Central memory CD8-positive, alpha-beta T cell (primary cell): ENCODE data around the gene CLEC9A.

Source experiments
- ATAC-seq: fragments of 150-1000 bp; cut with Tn5 transposase; replicated peaks from 2 replicates; pipeline ENCODE4 v1.10.0; 2022; ENCODE audit warnings: mild to moderate bottlenecking, moderate FRiP score, moderate number of reproducible peaks; ENCODE audit not compliant: poor library complexity, severe bottlenecking; ENCODE audit errors: extremely low read depth
- DNase-seq, 2 donors: peaks; one replicate each; pipeline ENCODE4 v3.0.0; 2021; ENCODE audit warnings: low spot score in 2 of 2
- H3K27ac Mint-ChIP-seq: one replicate; pipeline ENCODE4 v1.8.0; 2022; ENCODE audit warnings: low read depth, mild to moderate bottlenecking, moderate library complexity, mixed read lengths
- H3K27me3 Mint-ChIP-seq: one replicate; pipeline ENCODE4 v1.8.0; 2022; ENCODE audit warnings: mixed read lengths
- H3K36me3 Mint-ChIP-seq: one replicate; pipeline ENCODE4 v1.8.0; 2022; ENCODE audit warnings: mild to moderate bottlenecking, moderate library complexity, mixed read lengths; ENCODE audit not compliant: insufficient read depth
- H3K4me1 Mint-ChIP-seq: one replicate; pipeline ENCODE4 v1.8.0; 2022; ENCODE audit warnings: mixed read lengths
- H3K4me3 Mint-ChIP-seq: one replicate; pipeline ENCODE4 v1.8.0; 2022; ENCODE audit warnings: mild to moderate bottlenecking, moderate library complexity, mixed read lengths
- H3K9me3 Mint-ChIP-seq: one replicate; pipeline ENCODE4 v1.8.0; 2022; ENCODE audit warnings: mixed read lengths

Gene CLEC9A

DNA sequence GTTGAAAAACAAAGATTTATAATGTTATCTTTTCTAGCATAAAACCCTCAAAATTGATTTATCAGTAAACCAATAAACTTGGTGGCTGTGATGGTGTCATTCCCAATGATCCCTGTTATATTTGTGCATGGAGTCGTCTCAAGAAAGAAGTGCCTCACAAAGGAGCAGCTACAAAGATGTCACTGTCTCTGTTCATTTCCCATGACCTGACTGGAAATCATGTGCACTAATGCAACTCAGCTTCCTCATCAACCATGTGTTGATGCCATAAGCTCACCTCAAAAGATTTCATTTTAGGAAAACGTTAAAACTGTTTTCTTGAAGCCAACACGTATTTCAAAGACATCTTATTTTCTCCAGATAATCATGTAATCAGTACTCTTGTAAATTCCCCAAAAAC lies 39.5 kb downstream of the CLEC9A start:
- Mint-ChIP-seq H3K36me3 (no peaks in the 10 kb centered on the region), H3K9me3 (no peaks in the 10 kb centered on the region), H3K27ac (no peak overlapping the region), H3K27me3 (peaks cover 74% of the 10 kb centered on the region), H3K4me1 (no peaks in the 10 kb centered on the region), H3K4me3 (no peak overlapping the region)
- DNase-seq (no peak), ATAC-seq (no peak)

DNA sequence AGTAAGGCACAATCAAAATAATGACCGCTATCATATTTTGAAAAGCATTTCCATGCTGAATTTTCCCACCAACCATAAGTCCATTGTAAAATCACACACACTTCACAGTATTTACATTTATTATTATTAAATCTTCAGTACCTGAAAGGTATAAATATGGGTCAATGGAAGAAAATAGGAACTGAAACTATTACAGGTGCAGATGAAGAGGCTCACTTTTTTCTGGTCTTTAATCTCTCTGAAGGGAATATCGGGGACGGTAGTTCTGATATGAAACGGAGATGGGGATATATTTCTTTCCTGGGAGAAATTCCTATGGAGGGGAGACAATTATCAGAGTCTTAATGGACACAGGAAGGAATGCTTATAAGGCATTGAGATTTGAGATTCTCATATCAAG lies 39.9 kb downstream of the CLEC9A start:
- no peaks in the 10 kb centered on the region for H3K4me1 Mint-ChIP-seq
- ATAC-seq (no peak), DNase-seq (no peak)
- H3K27ac Mint-ChIP-seq: no peak overlapping the region
- H3K36me3 Mint-ChIP-seq: no peaks in the 10 kb centered on the region
- peaks cover 74% of the 10 kb centered on the region for H3K27me3 Mint-ChIP-seq
- H3K9me3 Mint-ChIP-seq: no peaks in the 10 kb centered on the region
- no peak overlapping the region for H3K4me3 Mint-ChIP-seq

DNA sequence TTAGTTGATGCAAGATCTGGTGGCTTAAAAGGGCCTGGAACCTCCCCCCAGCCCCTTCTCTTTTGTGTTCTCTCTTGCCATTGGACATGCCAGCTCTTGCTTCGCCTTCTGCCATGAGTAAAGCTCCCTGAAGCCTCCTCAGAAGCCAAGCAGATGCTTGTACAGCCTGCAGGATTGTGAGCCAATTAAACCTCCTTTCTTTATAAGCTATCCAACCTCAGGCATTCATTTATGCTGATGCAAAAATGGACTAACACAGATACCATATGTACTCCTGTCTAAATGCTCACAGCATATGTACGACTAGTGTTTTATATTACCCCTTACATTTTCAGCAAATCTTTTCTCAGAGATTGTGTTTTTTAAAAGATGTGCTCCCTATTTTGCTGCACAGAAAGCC lies 41.6 kb downstream of the CLEC9A start:
- Mint-ChIP-seq H3K27me3 (peaks cover 63% of the 10 kb centered on the region), H3K9me3 (no peaks in the 10 kb centered on the region), H3K4me1 (no peaks in the 10 kb centered on the region)

DNA sequence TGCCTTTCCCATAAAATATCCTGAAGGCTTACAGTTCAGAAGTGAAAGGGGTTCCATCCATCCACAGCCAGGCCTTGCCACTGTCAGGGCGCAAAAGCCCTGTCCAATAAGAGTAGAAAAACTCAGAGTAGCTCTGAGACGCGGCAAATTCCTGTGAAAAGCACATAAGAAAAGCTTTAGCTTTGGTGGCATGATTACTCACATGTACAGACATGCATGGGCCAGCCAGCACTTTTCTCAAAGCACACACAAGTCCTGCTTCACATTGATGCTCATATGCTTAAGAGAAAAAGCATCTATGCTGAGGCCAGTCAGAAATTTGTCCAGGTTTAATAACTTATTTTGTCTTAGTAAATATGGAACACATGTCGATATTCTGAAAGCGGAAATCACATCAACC lies 42.8 kb downstream of the CLEC9A start:
- Mint-ChIP-seq H3K27ac (no peak overlapping the region), H3K9me3 (no peaks in the 10 kb centered on the region), H3K27me3 (peaks cover 65% of the 10 kb centered on the region), H3K4me3 (no peak overlapping the region), H3K36me3 (no peaks in the 10 kb centered on the region), H3K4me1 (no peaks in the 10 kb centered on the region)
- DNase-seq (no peak), ATAC-seq (no peak)

More for the DNA sequence above, 41.6 kb downstream of the CLEC9A start:
- H3K36me3 Mint-ChIP-seq: no peaks in the 10 kb centered on the region
- DNase-seq (no peak), ATAC-seq (no peak)
- H3K4me3 Mint-ChIP-seq: no peak overlapping the region
- no peak overlapping the region for H3K27ac Mint-ChIP-seq

DNA sequence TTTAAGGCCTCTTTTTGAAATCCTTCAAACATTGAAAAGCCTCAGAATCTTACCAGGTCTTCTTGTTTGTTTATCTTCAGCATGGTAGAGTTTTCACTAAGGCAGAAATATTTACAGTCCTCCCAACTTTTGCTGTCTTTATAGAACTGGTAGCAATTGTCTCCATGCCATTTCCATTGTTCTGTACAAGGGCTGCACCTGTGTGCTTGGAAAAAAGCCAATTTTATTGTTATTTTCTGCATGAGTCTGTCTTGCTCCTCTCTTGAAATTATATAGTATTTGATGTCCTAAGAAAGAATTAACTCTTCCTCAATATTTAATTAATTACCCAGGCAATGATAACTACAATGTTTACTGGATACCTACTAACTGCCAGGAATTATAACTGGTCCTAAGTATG lies 45.0 kb downstream of the CLEC9A start:
- no peak overlapping the region for H3K27ac Mint-ChIP-seq
- ATAC-seq: no peak
- DNase-seq: no peak
- H3K4me3 Mint-ChIP-seq: no peak overlapping the region
- no peaks in the 10 kb centered on the region for H3K9me3 Mint-ChIP-seq
- peaks cover 63% of the 10 kb centered on the region for H3K27me3 Mint-ChIP-seq
- no peaks in the 10 kb centered on the region for H3K36me3 Mint-ChIP-seq
- no peaks in the 10 kb centered on the region for H3K4me1 Mint-ChIP-seq

DNA sequence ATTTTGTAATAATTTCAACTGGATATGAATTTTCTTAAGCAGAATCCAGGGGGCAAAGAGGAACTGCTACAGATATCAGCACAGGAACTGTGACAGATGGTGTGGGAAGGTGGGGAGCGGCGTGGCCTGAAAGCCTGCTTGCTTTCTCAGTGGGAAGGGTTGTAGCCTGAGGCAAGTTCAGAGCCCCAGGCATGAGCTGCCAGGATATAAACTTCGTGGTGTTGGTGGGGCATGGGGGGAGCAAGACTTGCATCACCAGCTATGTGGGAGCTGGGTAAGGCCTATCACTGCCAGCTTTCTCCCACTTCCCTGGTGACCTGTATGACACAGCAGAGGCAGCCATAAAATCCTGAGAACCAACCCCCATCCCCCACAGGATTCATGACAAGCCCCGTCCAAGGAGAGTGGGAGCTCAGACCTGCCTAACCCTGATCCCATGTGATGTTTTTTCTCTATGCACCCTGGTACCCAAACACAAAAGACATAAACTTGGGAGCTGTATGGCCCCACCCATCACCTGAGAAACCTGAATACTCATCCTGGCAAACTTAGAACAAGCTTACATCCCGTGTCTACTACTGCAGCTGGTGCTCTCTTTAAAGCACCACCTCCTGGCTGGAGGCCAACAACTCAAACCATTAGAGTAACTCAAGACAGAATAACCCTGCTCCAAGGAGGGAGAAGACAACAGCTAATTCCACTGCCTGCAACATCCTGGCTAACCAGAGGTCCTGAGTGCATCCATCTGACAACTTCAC lies 51.8 kb downstream of the CLEC9A start:
- Mint-ChIP-seq H3K9me3 (peaks cover 15% of the 10 kb centered on the region), H3K4me3 (no peak overlapping the region), H3K36me3 (no peaks in the 10 kb centered on the region), H3K27me3 (peaks cover 71% of the 10 kb centered on the region), H3K27ac (no peak overlapping the region), H3K4me1 (no peaks in the 10 kb centered on the region)
- no peak for DNase-seq
- ATAC-seq: no peak

DNA sequence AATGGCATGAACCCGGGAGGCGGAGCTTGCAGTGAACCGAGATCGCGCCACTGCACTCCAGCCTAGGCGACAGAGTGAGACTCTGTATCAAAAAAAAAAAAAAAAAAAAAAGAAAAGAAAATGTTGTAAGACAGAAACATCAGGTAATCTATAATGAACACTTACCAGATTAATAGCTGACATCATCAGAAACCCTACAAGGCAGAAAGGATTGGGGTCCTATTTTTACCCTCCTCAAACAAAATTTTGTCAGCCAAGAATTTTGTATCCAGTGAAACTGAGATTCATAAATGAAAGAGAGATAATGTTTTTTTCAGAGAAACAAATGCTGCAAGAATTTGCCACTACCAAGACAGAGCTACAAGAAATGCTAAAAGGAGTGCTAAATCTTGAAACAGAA lies 54.3 kb downstream of the CLEC9A start:
- Mint-ChIP-seq H3K9me3 (peaks cover 15% of the 10 kb centered on the region), H3K4me3 (no peak overlapping the region), H3K27ac (no peak overlapping the region), H3K36me3 (no peaks in the 10 kb centered on the region), H3K27me3 (peaks cover 60% of the 10 kb centered on the region), H3K4me1 (peaks cover under 1% of the 10 kb centered on the region)
- ATAC-seq (no peak), DNase-seq (no peak)

DNA sequence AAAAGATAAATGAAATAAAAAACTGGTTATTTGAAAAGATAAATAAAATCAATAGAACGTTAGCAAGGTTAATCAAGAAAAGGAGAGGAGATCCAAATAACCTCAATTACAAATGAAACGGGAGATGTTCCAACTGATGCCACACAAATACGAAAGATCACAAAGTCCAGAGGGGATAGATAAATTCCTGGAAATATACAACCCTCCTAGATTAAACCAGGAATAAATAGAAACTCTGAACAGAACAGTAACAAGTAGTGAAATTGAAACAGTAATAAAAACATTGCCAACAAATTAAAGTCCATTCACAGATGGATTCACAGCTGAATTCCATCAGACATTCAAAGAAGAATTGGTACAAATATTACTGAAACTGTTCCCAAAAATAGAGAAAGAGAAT lies 55.9 kb downstream of the CLEC9A start:
- Mint-ChIP-seq H3K36me3 (no peaks in the 10 kb centered on the region), H3K27me3 (peaks cover 49% of the 10 kb centered on the region)
- no peak for ATAC-seq

DNA sequence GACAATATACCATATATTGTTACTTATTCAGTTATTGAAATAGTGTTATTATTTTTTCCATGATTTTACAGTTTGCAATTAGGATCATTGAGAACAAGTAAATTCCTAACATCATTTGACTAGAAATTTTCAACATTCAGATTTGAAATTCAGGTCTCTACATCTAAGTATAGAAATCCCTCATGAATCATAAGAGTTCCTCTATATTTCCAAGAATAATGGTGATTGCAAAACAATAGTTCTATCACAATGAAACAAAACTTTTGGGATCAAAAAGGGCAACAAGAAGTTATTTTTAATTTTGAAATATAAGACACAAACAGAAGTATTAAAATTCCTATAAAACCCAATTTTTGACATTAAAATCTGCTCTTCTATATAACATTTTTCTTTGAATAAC lies 57.5 kb downstream of the CLEC9A start:
- peaks cover 4% of the 10 kb centered on the region for H3K4me1 Mint-ChIP-seq
- H3K27ac Mint-ChIP-seq: no peak overlapping the region
- peaks cover 33% of the 10 kb centered on the region for H3K27me3 Mint-ChIP-seq
- DNase-seq (no peak), ATAC-seq (no peak)
- H3K4me3 Mint-ChIP-seq: no peak overlapping the region
- no peaks in the 10 kb centered on the region for H3K36me3 Mint-ChIP-seq
- H3K9me3 Mint-ChIP-seq: peaks cover 15% of the 10 kb centered on the region

More for the DNA sequence above, 55.9 kb downstream of the CLEC9A start:
- H3K27ac Mint-ChIP-seq: no peak overlapping the region
- peaks cover 4% of the 10 kb centered on the region for H3K4me1 Mint-ChIP-seq
- H3K9me3 Mint-ChIP-seq: peaks cover 15% of the 10 kb centered on the region
- DNase-seq: no peak
- H3K4me3 Mint-ChIP-seq: no peak overlapping the region

DNA sequence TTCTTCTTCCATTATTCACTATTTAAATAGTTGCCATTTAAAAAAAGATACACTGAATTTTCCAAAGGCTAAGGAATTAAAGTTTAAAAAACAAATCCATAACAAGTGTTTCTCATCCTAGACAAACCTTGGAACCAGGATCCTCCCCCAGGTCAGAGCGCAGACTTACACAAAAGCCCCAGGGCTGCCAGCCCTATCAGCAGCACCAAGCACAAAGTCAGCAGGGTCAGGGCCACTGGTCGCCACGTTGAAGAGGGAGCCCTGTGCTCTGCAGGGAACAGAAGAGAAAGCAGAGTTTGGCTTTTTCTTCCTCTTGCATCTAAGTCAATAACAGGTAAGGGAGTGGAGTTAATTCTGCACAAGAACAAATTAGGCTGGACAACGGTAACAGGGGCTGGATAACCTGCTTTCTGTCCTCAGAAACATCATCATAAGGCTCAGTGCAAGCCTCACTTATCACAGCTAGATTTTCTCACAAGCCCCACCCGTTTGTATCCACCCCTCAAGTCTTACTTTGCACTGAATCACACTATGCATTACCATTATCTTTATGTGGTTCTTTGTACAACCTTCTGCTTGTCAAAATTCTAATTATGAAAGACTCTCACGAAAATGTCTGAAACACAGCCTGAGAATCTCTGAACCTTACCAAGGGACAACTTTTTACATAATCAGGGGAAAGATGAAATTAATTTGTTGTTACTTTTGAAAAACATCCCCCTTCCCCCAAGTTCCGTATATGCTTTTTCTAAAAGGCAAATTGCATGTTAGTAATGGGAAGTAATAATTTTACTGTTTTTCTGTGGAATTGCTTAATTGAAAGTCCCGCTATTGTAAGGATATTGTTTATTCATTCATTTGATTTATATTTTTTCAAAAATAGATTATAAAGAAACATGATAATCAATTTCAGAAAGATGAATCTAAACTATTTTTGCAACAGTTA lies 58.7 kb downstream of the CLEC9A start:
- Mint-ChIP-seq H3K27me3 (peaks cover 23% of the 10 kb centered on the region), H3K36me3 (no peaks in the 10 kb centered on the region), H3K4me1 (peaks cover 4% of the 10 kb centered on the region), H3K27ac (no peak overlapping the region), H3K9me3 (peaks cover 8% of the 10 kb centered on the region), H3K4me3 (no peak overlapping the region)
- DNase-seq (no peak), ATAC-seq (no peak)

DNA sequence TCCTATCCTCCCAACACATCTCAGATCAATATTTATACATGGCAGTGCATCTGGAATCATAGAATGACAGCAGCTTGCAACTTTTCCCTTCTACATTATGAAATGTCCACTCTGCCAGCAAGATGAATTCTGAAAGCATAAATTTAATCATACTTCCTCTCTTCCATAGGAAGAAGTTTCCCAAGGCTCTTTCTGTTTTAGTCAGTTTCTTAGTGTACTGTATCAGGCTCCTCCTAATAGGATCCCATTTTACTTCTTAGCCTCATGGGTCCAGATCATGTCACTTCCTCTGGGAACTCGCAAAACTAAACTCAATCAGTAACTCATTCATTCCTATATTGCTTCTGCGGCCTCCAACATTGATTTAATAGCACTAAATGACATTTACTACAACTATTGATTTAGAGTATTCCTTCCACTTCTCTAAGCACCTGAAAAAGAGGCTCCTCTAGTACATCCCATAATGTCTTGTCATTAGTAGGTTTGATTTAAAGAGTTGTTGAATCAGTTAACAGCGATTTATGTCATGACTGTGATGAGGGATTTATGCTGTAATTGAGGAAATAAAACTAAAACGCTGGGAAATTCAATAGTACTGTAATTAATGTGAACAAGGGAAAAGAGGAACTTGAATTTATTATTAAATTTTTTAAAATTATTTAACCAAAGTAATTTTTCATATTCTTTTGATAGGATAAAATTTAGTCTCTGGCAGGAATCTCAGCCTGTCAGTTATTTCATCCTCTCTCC lies 64.3 kb downstream of the CLEC9A start:
- H3K4me3 Mint-ChIP-seq: no peak overlapping the region
- no peak for ATAC-seq
- H3K36me3 Mint-ChIP-seq: no peaks in the 10 kb centered on the region
- no peak overlapping the region for H3K27ac Mint-ChIP-seq
- no peaks in the 10 kb centered on the region for H3K9me3 Mint-ChIP-seq
- peaks cover 3% of the 10 kb centered on the region for H3K4me1 Mint-ChIP-seq
- no peak for DNase-seq
- peaks cover 5% of the 10 kb centered on the region for H3K27me3 Mint-ChIP-seq

DNA sequence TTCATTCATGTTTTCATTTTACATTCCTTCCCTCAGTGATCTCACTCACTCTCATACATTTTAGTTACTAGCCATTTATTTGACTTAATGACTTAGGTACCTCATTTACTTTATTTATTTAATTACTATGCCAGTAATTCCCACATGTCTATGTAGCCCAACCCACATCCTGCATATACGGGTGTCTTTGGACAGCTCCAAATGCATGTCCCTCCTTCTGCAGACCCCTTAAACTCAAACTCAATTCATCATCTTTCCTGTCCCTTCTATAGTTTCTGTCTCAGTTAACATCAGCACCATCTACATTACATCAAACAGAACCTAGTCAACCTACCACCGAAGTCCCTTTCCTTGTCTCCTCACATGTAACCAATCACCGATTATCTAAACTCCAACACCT lies 65.5 kb downstream of the CLEC9A start:
- H3K4me1 Mint-ChIP-seq: no peaks in the 10 kb centered on the region
- H3K27me3 Mint-ChIP-seq: peaks cover 2% of the 10 kb centered on the region
- no peaks in the 10 kb centered on the region for H3K36me3 Mint-ChIP-seq
- no peak overlapping the region for H3K27ac Mint-ChIP-seq
- ATAC-seq: no peak
- DNase-seq: no peak
- no peak overlapping the region for H3K4me3 Mint-ChIP-seq
- H3K9me3 Mint-ChIP-seq: no peaks in the 10 kb centered on the region
